GM21447 (cell line): Measurements from ENCODE around the gene ATP5PD.
"Not testable (repeated sequence)": the region's sequence is repeated elsewhere in the genome, so short reads cannot be mapped to it uniquely, and the experiment has no call there.

Experiments used
- ATAC-seq: cut with Tn5 transposase; IDR thresholded peaks from one replicate; pipeline ENCODE4 v1.9.1; 2021; ENCODE audit not compliant: unreplicated experiment

The ATP5PD gene

GRCh38 chr17:75025398-75025734 is 21.4 kb downstream of the ATP5PD start:
- not testable (repeated sequence) for ATAC-seq

- no peak for ATAC-seq
These were observed 21.9 kb downstream of the ATP5PD start for GRCh38 chr17:75024686-75025397.

- no peak for ATAC-seq
These were observed 26.2 kb downstream of the ATP5PD start for GRCh38 chr17:75020331-75021110.

GRCh38 chr17:75019710-75020109 is 27.1 kb downstream of the ATP5PD start:
- no peak for ATAC-seq

GRCh38 chr17:75019146-75019545 is 27.6 kb downstream of the ATP5PD start:
- ATAC-seq, result no peak

- peak; percentile 15 for ATAC-seq
These were observed 33.6 kb downstream of the ATP5PD start for GRCh38 chr17:75013092-75013559.

GRCh38 chr17:75012346-75013091 is 34.2 kb downstream of the ATP5PD start, which contains the start of gene MRPL58:
TSS of gene MRPL58 (plus strand) at chr17:75012670. CDS start at chr17:75012687, 17 bp downstream.
- peak; percentile 79 for ATAC-seq

- no peak for ATAC-seq
These were observed 34.7 kb downstream of the ATP5PD start for GRCh38 chr17:75012096-75012345.

GRCh38 chr17:75011401-75012095 is 35.2 kb downstream of the ATP5PD start:
- ATAC-seq, result no peak

- ATAC-seq, result no peak
These were observed 35.9 kb downstream of the ATP5PD start for GRCh38 chr17:75010683-75011400.

- no peak for ATAC-seq
These were observed 37.5 kb downstream of the ATP5PD start for GRCh38 chr17:75009139-75009724.

- no peak for ATAC-seq
These were observed 38.4 kb downstream of the ATP5PD start for GRCh38 chr17:75008373-75008772.

GRCh38 chr17:75006653-75007052 is 40.1 kb downstream of the ATP5PD start:
- no peak for ATAC-seq

GRCh38 chr17:75006084-75006483 is 40.7 kb downstream of the ATP5PD start:
- not testable (repeated sequence) for ATAC-seq

GRCh38 chr17:75005291-75005690 is 41.5 kb downstream of the ATP5PD start:
- no peak for ATAC-seq

GRCh38 chr17:75004371-75004770 is 42.4 kb downstream of the ATP5PD start:
- ATAC-seq, result no peak

GRCh38 chr17:75003957-75004355 is 42.8 kb downstream of the ATP5PD start:
- ATAC-seq, result no peak

- no peak for ATAC-seq
These were observed 43.5 kb downstream of the ATP5PD start for GRCh38 chr17:75003070-75003956.
